ENCODE results near the gene ZBTB37.

Gene ZBTB37

GRCh38 chr1:173886746-173887611, 18.8 kb downstream of the ZBTB37 start:
- no peak overlapping the region for H3K27ac ChIP-seq
- no peak for TF ChIP-seq CTCF (conservative IDR thresholded peaks at IDR 0.05; ENCODE audit: low read depth)
- ChIA-PET CTCF (no interaction called here), POLR2A (ENCODE audit: low non-redundant PET) (no interaction called here)
- no peak for DNase-seq (ENCODE audit: low spot score)

DNA sequence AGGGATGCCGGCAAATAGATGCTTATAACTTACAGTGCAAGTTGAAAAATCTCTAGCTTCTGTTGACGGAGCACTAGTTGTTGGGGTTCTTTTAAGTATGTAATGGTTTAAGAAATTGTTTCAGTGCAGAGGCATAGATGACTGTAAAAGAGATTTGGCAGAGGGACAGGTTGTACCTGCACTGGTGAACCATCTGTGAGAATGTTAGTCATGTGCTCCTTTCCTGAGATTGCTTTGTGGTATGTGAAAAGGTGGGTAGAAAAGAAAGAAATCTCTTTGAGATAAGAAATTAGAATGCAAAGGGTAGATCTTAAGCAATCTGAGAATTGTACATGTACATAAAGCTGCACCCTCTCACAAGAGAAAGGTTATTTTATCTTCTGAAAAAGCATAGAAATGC, 19.4 kb downstream of the ZBTB37 start:
- H3K27ac ChIP-seq, result no peak overlapping the region
- no peak for DNase-seq (ENCODE audit: low spot score)
- ChIA-PET CTCF (no interaction called here), POLR2A (ENCODE audit: low non-redundant PET) (no interaction called here)
- no peak for TF ChIP-seq CTCF (conservative IDR thresholded peaks at IDR 0.05; ENCODE audit: low read depth)

DNA sequence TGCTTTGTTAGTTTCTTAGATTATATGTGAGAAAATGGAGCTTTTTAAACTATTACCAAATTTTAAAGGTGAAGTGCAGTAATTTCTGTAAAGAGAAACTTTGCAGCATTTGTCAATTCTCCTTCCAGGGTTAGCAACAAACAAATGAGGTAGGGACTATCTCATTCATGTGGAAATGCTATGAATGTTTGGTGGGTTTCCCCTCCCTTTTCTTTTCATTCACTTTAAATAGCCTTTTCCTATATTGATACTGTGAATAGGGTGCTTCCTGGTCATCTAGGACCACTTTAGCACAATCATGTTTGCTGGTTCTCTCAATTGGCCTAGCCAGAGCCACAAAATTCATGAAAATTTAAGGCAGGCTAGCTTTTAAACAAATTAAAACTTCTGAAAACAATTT, 20.6 kb downstream of the ZBTB37 start:
- POLR2A ChIA-PET (ENCODE audit: low non-redundant PET), result no interaction called here
- CTCF ChIA-PET, result no interaction called here
- no peak overlapping the region for H3K27ac ChIP-seq
- no peak for DNase-seq (ENCODE audit: low spot score)
- no peak for TF ChIP-seq CTCF (conservative IDR thresholded peaks at IDR 0.05; ENCODE audit: low read depth)

DNA sequence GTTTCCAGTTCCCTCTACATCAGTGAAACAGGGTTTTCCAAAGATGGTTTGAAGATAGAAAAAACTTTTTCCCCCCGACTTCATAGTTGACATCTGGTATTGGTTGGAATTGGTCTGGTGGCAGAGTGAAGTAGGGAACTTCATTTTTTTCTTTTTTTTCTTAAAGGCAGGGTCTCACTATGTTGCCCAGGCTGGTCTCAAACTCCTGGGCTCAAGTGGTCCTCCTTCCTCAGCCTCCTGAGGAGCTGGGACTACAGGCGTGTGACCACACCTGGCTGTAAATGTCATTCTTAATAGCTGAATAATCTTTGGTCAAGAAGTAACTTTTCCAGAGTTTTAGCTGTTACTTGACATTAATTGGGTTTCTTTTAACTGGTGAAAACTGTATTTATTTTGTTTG, 21.7 kb downstream of the ZBTB37 start:
- ChIA-PET CTCF (no interaction called here), POLR2A (ENCODE audit: low non-redundant PET) (no interaction called here)
- no peak for TF ChIP-seq CTCF (conservative IDR thresholded peaks at IDR 0.05; ENCODE audit: low read depth)
- no peak overlapping the region for H3K27ac ChIP-seq
- no peak for DNase-seq (ENCODE audit: low spot score)

- H3K27ac ChIP-seq, result no peak overlapping the region
- TF ChIP-seq CTCF (conservative IDR thresholded peaks at IDR 0.05; ENCODE audit: low read depth), result no peak
- POLR2A ChIA-PET (ENCODE audit: low non-redundant PET), result no interaction called here
- DNase-seq (ENCODE audit: low spot score), result no peak
- CTCF ChIA-PET, result no interaction called here
These were observed 25.4 kb downstream of the ZBTB37 start for GRCh38 chr1:173893611-173894010.

- POLR2A ChIA-PET (ENCODE audit: low non-redundant PET), result no interaction called here
- DNase-seq (ENCODE audit: low spot score), result no peak
These were observed 26.0 kb downstream of the ZBTB37 start for GRCh38 chr1:173894189-173894588.

More at GRCh38 chr1:173894189-173894588, 26.0 kb downstream of the ZBTB37 start:
- no peak overlapping the region for H3K27ac ChIP-seq
- no peak for TF ChIP-seq CTCF (conservative IDR thresholded peaks at IDR 0.05; ENCODE audit: low read depth)
- CTCF ChIA-PET, result interaction anchor here (0.8 to 1.1 kb wide), 2 partner anchors 32 to 1042 kb away, joined by 4 read pairs; no protein-coding TSS in a partner anchor

All from RWPE1 (cell line).